Measurements from ENCODE around the gene SETX. TPM values are rescaled to one million over a fixed set of nuclear protein-coding genes. Genes with fewer than 3 reads are reported as not detected.
A peak's percentile ranks its signal among the peaks of the same experiment; 100 is the strongest.

Gene SETX
- total and polyA plus RNA-seq, 10 of the 15 experiments (the other 5 are each of a cell fraction or from before 2014, with no cell fraction given), result 15.8 to 75.7 (median 37.0) TPM

DNA sequence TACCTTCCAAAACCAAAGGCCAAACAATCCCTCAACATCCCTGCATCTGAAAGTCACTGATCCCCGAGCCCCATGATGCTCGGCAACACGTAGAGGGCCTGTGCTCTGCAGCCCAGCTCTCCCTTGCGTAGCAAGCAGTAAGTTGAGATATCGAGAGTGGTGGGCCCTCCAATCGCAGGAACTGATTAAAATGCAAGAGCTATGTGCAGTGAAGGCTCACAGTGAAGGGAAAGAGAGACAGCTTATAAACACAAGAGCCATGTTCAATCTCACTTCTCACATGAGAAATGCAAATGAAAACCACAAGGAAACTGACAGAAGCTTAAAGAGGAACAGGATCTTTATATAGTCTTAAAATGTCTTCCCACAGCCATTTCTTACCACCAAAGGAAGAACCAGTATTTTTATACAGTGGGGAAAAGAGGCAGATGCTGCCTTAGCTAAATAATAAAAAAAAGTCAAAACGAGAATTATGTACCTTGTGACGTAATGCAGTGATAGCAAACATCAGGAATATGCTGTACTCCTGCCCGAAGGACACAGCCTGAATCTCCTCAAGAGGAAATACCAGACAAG lies 27.3 kb upstream of the SETX start (continued):
- TF ChIP-seq MEF2A (IDR thresholded peaks at IDR 0.05; ENCODE audit: insufficient read depth, low read depth, low read length) (peak; percentile 85; the same call in 1 of the 2 replicates), JUNB (IDR thresholded peaks at IDR 0.05) (peak; percentile 29), POLR2A (IDR thresholded peaks at IDR 0.05; ENCODE audit: low read depth, low read length) (peak; percentile 65), BHLHE40 (IDR thresholded peaks at IDR 0.05; ENCODE audit: borderline replicate concordance in 1 of 2, low read depth in 2 of 2, low read length in 1 of 2) (peak; percentile 74 to 89), FOS (IDR thresholded peaks at IDR 0.05; ENCODE audit: borderline replicate concordance, extremely low read depth, insufficient read length) (no peak), POU2F2 (IDR thresholded peaks at IDR 0.05; ENCODE audit: borderline replicate concordance, low read depth, low read length) (peak; percentile 97), FOXM1 (IDR thresholded peaks at IDR 0.05; ENCODE audit: low read depth, low read length) (peak; percentile 75; the same call in 1 of the 2 replicates), SPI1 (IDR thresholded peaks at IDR 0.05; ENCODE audit: borderline replicate concordance, insufficient read depth, low read depth, low read length) (peak; percentile 89), IKZF1 (conservative IDR thresholded peaks at IDR 0.05) (peak; percentile 52; the same call in 1 of the 2 replicates), MYB (IDR thresholded peaks at IDR 0.05; ENCODE audit: borderline replicate concordance, low read depth, low read length) (peak; percentile 71; the same call in 1 of the 2 replicates), RUNX3 (IDR thresholded peaks at IDR 0.05; ENCODE audit: low read length) (peak; percentile 98), IRF4 (IDR thresholded peaks at IDR 0.05; ENCODE audit: low read depth, low read length) (no peak)
- TF ChIP-seq, protein P1, sequence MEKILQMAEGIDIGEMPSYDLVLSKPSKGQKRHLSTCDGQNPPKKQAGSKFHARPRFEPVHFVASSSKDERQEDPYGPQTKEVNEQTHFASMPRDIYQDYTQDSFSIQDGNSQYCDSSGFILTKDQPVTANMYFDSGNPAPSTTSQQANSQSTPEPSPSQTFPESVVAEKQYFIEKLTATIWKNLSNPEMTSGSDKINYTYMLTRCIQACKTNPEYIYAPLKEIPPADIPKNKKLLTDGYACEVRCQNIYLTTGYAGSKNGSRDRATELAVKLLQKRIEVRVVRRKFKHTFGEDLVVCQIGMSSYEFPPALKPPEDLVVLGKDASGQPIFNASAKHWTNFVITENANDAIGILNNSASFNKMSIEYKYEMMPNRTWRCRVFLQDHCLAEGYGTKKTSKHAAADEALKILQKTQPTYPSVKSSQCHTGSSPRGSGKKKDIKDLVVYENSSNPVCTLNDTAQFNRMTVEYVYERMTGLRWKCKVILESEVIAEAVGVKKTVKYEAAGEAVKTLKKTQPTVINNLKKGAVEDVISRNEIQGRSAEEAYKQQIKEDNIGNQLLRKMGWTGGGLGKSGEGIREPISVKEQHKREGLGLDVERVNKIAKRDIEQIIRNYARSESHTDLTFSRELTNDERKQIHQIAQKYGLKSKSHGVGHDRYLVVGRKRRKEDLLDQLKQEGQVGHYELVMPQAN (conservative IDR thresholded peaks at IDR 0.05), result no peak
- TF ChIP-seq, protein P2, sequence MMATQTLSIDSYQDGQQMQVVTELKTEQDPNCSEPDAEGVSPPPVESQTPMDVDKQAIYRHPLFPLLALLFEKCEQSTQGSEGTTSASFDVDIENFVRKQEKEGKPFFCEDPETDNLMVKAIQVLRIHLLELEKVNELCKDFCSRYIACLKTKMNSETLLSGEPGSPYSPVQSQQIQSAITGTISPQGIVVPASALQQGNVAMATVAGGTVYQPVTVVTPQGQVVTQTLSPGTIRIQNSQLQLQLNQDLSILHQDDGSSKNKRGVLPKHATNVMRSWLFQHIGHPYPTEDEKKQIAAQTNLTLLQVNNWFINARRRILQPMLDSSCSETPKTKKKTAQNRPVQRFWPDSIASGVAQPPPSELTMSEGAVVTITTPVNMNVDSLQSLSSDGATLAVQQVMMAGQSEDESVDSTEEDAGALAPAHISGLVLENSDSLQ (IDR thresholded peaks at IDR 0.05), result peak; percentile 87
- TF ChIP-seq, protein P3, sequence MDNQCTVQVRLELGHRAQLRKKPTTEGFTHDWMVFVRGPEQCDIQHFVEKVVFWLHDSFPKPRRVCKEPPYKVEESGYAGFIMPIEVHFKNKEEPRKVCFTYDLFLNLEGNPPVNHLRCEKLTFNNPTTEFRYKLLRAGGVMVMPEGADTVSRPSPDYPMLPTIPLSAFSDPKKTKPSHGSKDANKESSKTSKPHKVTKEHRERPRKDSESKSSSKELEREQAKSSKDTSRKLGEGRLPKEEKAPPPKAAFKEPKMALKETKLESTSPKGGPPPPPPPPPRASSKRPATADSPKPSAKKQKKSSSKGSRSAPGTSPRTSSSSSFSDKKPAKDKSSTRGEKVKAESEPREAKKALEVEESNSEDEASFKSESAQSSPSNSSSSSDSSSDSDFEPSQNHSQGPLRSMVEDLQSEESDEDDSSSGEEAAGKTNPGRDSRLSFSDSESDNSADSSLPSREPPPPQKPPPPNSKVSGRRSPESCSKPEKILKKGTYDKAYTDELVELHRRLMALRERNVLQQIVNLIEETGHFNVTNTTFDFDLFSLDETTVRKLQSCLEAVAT (IDR thresholded peaks at IDR 0.05), result peak; percentile 27; the same call in 1 of the 2 replicates
- TF ChIP-seq, protein P4, sequence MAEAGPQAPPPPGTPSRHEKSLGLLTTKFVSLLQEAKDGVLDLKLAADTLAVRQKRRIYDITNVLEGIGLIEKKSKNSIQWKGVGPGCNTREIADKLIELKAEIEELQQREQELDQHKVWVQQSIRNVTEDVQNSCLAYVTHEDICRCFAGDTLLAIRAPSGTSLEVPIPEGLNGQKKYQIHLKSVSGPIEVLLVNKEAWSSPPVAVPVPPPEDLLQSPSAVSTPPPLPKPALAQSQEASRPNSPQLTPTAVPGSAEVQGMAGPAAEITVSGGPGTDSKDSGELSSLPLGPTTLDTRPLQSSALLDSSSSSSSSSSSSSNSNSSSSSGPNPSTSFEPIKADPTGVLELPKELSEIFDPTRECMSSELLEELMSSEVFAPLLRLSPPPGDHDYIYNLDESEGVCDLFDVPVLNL (IDR thresholded peaks at IDR 0.05; ENCODE audit: low read depth, low read length), result no peak
- TF ChIP-seq, protein P5, sequence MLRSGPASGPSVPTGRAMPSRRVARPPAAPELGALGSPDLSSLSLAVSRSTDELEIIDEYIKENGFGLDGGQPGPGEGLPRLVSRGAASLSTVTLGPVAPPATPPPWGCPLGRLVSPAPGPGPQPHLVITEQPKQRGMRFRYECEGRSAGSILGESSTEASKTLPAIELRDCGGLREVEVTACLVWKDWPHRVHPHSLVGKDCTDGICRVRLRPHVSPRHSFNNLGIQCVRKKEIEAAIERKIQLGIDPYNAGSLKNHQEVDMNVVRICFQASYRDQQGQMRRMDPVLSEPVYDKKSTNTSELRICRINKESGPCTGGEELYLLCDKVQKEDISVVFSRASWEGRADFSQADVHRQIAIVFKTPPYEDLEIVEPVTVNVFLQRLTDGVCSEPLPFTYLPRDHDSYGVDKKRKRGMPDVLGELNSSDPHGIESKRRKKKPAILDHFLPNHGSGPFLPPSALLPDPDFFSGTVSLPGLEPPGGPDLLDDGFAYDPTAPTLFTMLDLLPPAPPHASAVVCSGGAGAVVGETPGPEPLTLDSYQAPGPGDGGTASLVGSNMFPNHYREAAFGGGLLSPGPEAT (IDR thresholded peaks at IDR 0.05; ENCODE audit: low read depth), result peak; percentile 79; the same call in 1 of the 2 replicates

All from GM12878 (cell line).